MM.1S (cell line): Measurements from ENCODE around the gene RASGRP4.

ENCODE experiments used
- DNase-seq: peaks from one replicate; pipeline ENCODE4 v3.0.0-alpha.2; 2015
- H2AFZ ChIP-seq: fragments of 300-600 bp; sonication (generic); 2 replicates; pipeline ENCODE4 v1.6.0; 2016; ENCODE audit warnings: antibody characterized with exemption, low read length
- H3F3A ChIP-seq: fragments of 300-600 bp; sonication (generic); 2 replicates; pipeline ENCODE4 v1.6.1; 2016; ENCODE audit warnings: mild to moderate bottlenecking, antibody characterized with exemption, low read length, moderate library complexity, mixed read lengths; ENCODE audit not compliant: insufficient read depth
- H3K27ac ChIP-seq: fragments of 300-600 bp; sonication (generic); 2 replicates; pipeline ENCODE4 v1.5.1; 2016; ENCODE audit warnings: mild to moderate bottlenecking, low read length
- H3K27me3 ChIP-seq: fragments of 300-600 bp; sonication (generic); replicated peaks from 2 replicates; pipeline ENCODE4 v1.6.0; 2016; ENCODE audit warnings: low read length; ENCODE audit not compliant: insufficient read depth
- H3K36me3 ChIP-seq: fragments of 300-600 bp; sonication (generic); replicated peaks from 2 replicates; pipeline ENCODE4 v1.6.1; 2016; ENCODE audit warnings: mild to moderate bottlenecking, low read length, mixed read lengths; ENCODE audit not compliant: insufficient read depth
- H3K4me1 ChIP-seq: fragments of 300-600 bp; sonication (generic); 2 replicates; pipeline ENCODE4 v1.6.1; 2016; ENCODE audit warnings: low read length, mixed read lengths
- H3K4me2 ChIP-seq: fragments of 300-600 bp; sonication (generic); 2 replicates; pipeline ENCODE4 v1.6.0; 2016; ENCODE audit warnings: low read depth, low read length
- H3K4me3 ChIP-seq: fragments of 300-600 bp; sonication (generic); 2 replicates; pipeline ENCODE4 v1.5.1; 2016; ENCODE audit warnings: low read length, mixed read lengths
- H3K79me2 ChIP-seq: fragments of 300-600 bp; sonication (generic); 2 replicates; pipeline ENCODE4 v1.6.1; 2016; ENCODE audit warnings: mixed run types, low read length, mixed read lengths
- H3K9ac ChIP-seq: fragments of 300-600 bp; sonication (generic); 2 replicates; pipeline ENCODE4 v1.6.1; 2016; ENCODE audit warnings: low read length, mixed read lengths
- H3K9me2 ChIP-seq: fragments of 300-600 bp; sonication (generic); replicated peaks from 2 replicates; pipeline ENCODE4 v1.6.1; 2016; ENCODE audit warnings: mild to moderate bottlenecking, low read length, mixed read lengths; ENCODE audit not compliant: insufficient read depth
- H3K9me3 ChIP-seq: fragments of 300-600 bp; sonication (generic); replicated peaks from 2 replicates; pipeline ENCODE4 v1.6.1; 2016; ENCODE audit warnings: mild to moderate bottlenecking, low read length, mixed read lengths; ENCODE audit not compliant: insufficient read depth
- H4K20me1 ChIP-seq: fragments of 300-600 bp; sonication (generic); 2 replicates; pipeline ENCODE4 v1.6.1; 2016; ENCODE audit warnings: mild to moderate bottlenecking, low read length, moderate library complexity, mixed read lengths; ENCODE audit not compliant: insufficient read depth
- CTCF ChIP-seq: fragments of 300-600 bp; sonication (generic); IDR thresholded peaks from 2 replicates; pipeline ENCODE4 v1.5.1; 2016; ENCODE audit warnings: antibody characterized with exemption, low read length, mixed read lengths
- EZH2 ChIP-seq: fragments of 300-600 bp; sonication (generic); optimal IDR thresholded peaks from 2 replicates; pipeline ENCODE3; 2017; ENCODE audit warnings: low read depth, mild to moderate bottlenecking, antibody characterized with exemption, low read length, mixed read lengths
- EZH2phosphoT487 ChIP-seq: fragments of 300-600 bp; sonication (generic); IDR thresholded peaks from 2 replicates; pipeline ENCODE4 v1.6.1; 2018; ENCODE audit warnings: antibody characterized with exemption, low read length

RASGRP4 gene

DNA sequence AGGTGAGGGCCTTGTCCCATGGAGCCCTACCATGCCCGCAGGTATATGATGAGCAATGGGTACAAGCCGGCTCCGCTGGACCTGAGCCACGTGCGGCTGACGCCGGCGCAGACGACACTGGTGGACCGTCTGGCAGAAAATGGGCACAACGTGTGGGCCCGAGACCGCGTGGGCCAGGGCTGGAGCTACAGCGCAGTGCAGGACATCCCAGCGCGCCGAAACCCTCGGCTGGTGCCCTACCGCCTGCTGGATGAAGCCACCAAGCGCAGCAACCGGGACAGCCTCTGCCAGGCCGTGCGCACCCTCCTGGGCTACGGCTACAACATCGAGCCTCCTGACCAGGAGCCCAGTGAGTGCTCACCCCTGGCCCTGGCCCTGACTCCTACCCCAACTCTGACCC, 40.0 kb upstream of the RASGRP4 start:
- Histone ChIP-seq H3K36me3 (no peaks in the 10 kb centered on the region), H3K4me1 (no peaks in the 10 kb centered on the region)

GRCh38 chr19:38464421-38465082, 38.5 kb upstream of the RASGRP4 start:
- Histone ChIP-seq H3K4me3 (no peak overlapping the region), H3K27ac (no peak overlapping the region), H3K36me3 (no peaks in the 10 kb centered on the region), H3K79me2 (no peaks in the 10 kb centered on the region), H3F3A (no peaks in the 10 kb centered on the region), H3K27me3 (peaks cover 55% of the 10 kb centered on the region), H3K9me3 (no peaks in the 10 kb centered on the region), H2AFZ (no peak overlapping the region), H3K4me2 (no peak overlapping the region), H3K4me1 (no peaks in the 10 kb centered on the region), H3K9ac (no peak overlapping the region), H4K20me1 (no peaks in the 10 kb centered on the region), H3K9me2 (no peaks in the 10 kb centered on the region)
- no peak for DNase-seq
- no peak for TF ChIP-seq EZH2
- TF ChIP-seq CTCF, result no peak
- TF ChIP-seq EZH2phosphoT487, result no peak

More for the DNA sequence above, 40.0 kb upstream of the RASGRP4 start:
- no peak for DNase-seq
- Histone ChIP-seq H3K9me3 (no peaks in the 10 kb centered on the region), H3K4me2 (no peak overlapping the region), H3K4me3 (no peak overlapping the region), H3K9me2 (no peaks in the 10 kb centered on the region), H3F3A (no peaks in the 10 kb centered on the region), H3K27me3 (peaks cover 49% of the 10 kb centered on the region), H4K20me1 (no peaks in the 10 kb centered on the region), H3K27ac (no peak overlapping the region), H3K79me2 (no peaks in the 10 kb centered on the region), H3K9ac (no peak overlapping the region), H2AFZ (no peak overlapping the region)
- no peak for TF ChIP-seq EZH2
- TF ChIP-seq EZH2phosphoT487, result no peak
- TF ChIP-seq CTCF, result no peak

DNA sequence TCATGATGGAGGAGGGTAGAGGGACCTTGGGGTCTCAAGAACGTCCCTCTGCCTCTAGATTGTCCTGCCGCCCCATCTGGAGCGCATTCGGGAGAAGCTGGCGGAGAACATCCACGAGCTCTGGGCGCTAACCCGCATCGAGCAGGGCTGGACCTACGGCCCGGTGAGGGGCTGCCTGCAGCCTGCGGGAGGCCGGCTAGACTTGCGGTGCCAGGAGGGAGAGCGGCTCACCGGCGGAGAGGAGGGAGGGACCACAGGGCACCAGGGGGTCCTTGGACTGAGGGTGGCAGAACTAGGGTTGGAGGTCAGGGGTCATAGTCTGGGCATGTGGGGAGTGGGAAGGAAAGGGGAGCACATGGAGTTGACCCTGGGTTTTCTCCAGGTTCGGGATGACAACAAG, 37.3 kb upstream of the RASGRP4 start:
- Histone ChIP-seq H4K20me1 (no peaks in the 10 kb centered on the region), H3K27me3 (peaks cover 65% of the 10 kb centered on the region), H3K4me3 (no peak overlapping the region), H3K4me1 (no peaks in the 10 kb centered on the region), H3K9me3 (no peaks in the 10 kb centered on the region), H2AFZ (no peak overlapping the region), H3K9me2 (no peaks in the 10 kb centered on the region), H3K4me2 (no peak overlapping the region), H3K27ac (no peak overlapping the region), H3K79me2 (no peaks in the 10 kb centered on the region), H3K36me3 (no peaks in the 10 kb centered on the region), H3K9ac (no peak overlapping the region), H3F3A (no peaks in the 10 kb centered on the region)
- TF ChIP-seq EZH2phosphoT487 (no peak), CTCF (no peak), EZH2 (no peak)
- DNase-seq, result no peak
